Stimulated activated CD4-positive, alpha-beta T cell treated with anti-CD3 and anti-CD28 coated beads, Interleukin-4, amount 100 ng/mL, for 48 hours (primary cell): ENCODE data around the gene SRD5A1.
"Not testable (repeated sequence)": the region's sequence is repeated elsewhere in the genome, so short reads cannot be mapped to it uniquely, and the experiment has no call there.

Experiments used
- DNase-seq, 2 donors: peaks; one replicate each; pipeline ENCODE4 v3.0.0-alpha.2; 2020; ENCODE audit warnings: low read depth in 2 of 2

The SRD5A1 gene

GRCh38 chr5:6645571-6646362, 12.5 kb downstream of the SRD5A1 start:
- DNase-seq, result not testable (repeated sequence)

GRCh38 chr5:6649186-6649585, 15.9 kb downstream of the SRD5A1 start:
- no peak for DNase-seq

- DNase-seq, result no peak
Measured at GRCh38 chr5:6649681-6650080, 16.4 kb downstream of the SRD5A1 start.

- no peak for DNase-seq
Measured at GRCh38 chr5:6652025-6652424, 18.8 kb downstream of the SRD5A1 start.

- DNase-seq, result no peak
Measured at GRCh38 chr5:6655432-6655831, 22.2 kb downstream of the SRD5A1 start.

- DNase-seq, result no peak
Measured at GRCh38 chr5:6656680-6657079, 23.4 kb downstream of the SRD5A1 start.

GRCh38 chr5:6659941-6660684, 26.9 kb downstream of the SRD5A1 start:
- no peak for DNase-seq

GRCh38 chr5:6660688-6661087, 27.4 kb downstream of the SRD5A1 start:
- DNase-seq, result no peak

- DNase-seq, result no peak
Measured at GRCh38 chr5:6666762-6667161, 33.5 kb downstream of the SRD5A1 start.

GRCh38 chr5:6667648-6668047, 34.4 kb downstream of the SRD5A1 start:
- no peak for DNase-seq

GRCh38 chr5:6668717-6669116, 35.5 kb downstream of the SRD5A1 start:
- not testable (repeated sequence) for DNase-seq

- no peak for DNase-seq
Measured at GRCh38 chr5:6673031-6673430, 39.8 kb downstream of the SRD5A1 start.

GRCh38 chr5:6673963-6674362, 40.7 kb downstream of the SRD5A1 start:
- DNase-seq, result no peak

- DNase-seq, result no peak
Measured at GRCh38 chr5:6674421-6674820, 41.2 kb downstream of the SRD5A1 start.

- DNase-seq, result no peak
Measured at GRCh38 chr5:6674886-6675285, 41.6 kb downstream of the SRD5A1 start.

- DNase-seq, result no peak
Measured at GRCh38 chr5:6675784-6676491, 42.7 kb downstream of the SRD5A1 start.

- no peak for DNase-seq
Measured at GRCh38 chr5:6676702-6677101, 43.5 kb downstream of the SRD5A1 start.

GRCh38 chr5:6678385-6678784, 45.1 kb downstream of the SRD5A1 start:
- no peak for DNase-seq

GRCh38 chr5:6680922-6681321, 47.7 kb downstream of the SRD5A1 start:
- DNase-seq, result no peak

GRCh38 chr5:6681682-6682081, 48.4 kb downstream of the SRD5A1 start:
- DNase-seq, result no peak

- DNase-seq, result no peak
Measured at GRCh38 chr5:6682239-6682638, 49.0 kb downstream of the SRD5A1 start.

- DNase-seq, result no peak
Measured at GRCh38 chr5:6683241-6683640, 50.0 kb downstream of the SRD5A1 start.

GRCh38 chr5:6684075-6684474, 50.8 kb downstream of the SRD5A1 start:
- no peak for DNase-seq
